ENCODE data around the gene NFE2L2. TPM values are rescaled to one million over a fixed set of nuclear protein-coding genes. Genes with fewer than 3 reads are reported as not detected.

Gene NFE2L2
- total RNA-seq, 6 experiments from 2014 or later: 59.0 to 76.5 (median 67.8) TPM

DNA sequence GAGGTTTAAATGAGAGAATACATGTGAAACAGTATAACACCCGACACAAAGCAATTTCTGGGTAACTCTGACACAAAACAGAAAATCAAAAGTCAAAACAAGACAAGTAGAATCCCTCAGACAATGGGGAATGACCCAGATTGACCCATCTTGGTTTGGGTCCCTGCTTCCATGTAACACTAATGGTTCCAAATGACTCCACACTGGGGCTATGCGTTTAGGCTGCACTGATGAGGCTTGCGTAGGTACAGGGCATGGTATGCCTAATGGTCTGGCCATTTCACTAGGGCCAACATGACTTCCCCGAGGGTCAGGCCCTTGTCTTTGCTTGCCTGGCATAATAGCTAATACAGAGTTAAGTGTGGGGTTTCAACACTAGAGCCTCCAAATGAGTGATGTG, 27.2 kb upstream of the NFE2L2 start:
- Mint-ChIP-seq H3K4me1 (ENCODE audit: low read depth) (peaks cover 17% of the 10 kb centered on the region), H3K36me3 (ENCODE audit: low read depth) (no peaks in the 10 kb centered on the region), H3K9me3 (no peaks in the 10 kb centered on the region), H3K4me3 (no peak overlapping the region), H3K27me3 (ENCODE audit: insufficient read depth) (no peaks in the 10 kb centered on the region), H3K27ac (no peak overlapping the region)
- TF ChIP-seq, protein P1, sequence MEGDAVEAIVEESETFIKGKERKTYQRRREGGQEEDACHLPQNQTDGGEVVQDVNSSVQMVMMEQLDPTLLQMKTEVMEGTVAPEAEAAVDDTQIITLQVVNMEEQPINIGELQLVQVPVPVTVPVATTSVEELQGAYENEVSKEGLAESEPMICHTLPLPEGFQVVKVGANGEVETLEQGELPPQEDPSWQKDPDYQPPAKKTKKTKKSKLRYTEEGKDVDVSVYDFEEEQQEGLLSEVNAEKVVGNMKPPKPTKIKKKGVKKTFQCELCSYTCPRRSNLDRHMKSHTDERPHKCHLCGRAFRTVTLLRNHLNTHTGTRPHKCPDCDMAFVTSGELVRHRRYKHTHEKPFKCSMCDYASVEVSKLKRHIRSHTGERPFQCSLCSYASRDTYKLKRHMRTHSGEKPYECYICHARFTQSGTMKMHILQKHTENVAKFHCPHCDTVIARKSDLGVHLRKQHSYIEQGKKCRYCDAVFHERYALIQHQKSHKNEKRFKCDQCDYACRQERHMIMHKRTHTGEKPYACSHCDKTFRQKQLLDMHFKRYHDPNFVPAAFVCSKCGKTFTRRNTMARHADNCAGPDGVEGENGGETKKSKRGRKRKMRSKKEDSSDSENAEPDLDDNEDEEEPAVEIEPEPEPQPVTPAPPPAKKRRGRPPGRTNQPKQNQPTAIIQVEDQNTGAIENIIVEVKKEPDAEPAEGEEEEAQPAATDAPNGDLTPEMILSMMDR (IDR thresholded peaks at IDR 0.05): no peak
- DNase-seq: no peak

DNA sequence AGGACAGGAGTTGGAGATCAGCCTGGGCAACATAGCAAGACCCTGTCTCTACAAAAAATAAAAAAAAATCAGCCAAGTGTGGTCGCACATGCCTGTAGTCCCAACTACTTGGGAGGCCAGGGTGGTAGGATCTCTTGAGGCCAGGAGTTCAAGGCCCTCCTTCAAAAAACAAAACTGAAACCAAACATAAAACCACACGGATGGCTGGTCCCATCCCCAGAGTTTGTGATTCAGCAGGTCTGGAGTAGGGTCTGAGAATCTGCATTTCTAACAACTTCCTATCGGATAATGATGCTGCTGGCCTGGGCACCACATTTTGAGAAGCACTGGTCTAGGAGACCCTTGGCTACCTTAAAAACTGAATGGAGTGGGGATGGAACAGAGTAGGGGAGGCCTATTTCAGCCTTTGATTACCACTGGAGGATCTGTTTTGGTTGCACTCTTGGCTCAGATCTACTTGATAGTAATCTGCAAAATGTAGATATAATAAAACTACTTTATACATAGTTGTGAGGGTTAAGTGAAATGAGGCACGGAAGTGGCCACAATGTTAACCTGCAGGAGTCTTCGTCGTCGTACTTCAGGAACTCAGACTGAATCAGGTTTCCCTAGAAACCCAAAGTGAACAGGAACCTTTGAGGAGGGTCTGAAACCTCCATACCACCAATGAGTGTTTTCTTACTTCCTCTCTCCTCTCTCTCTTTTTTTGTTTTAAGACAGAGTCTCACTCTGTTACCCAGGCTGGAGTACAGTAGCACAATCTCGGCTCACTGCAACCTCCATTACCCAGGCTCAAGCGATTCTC, 25.5 kb upstream of the NFE2L2 start:
- Mint-ChIP-seq H3K27me3 (ENCODE audit: insufficient read depth) (no peaks in the 10 kb centered on the region), H3K4me1 (ENCODE audit: low read depth) (peaks cover 5% of the 10 kb centered on the region), H3K4me3 (no peak overlapping the region), H3K9me3 (no peaks in the 10 kb centered on the region), H3K27ac (no peak overlapping the region), H3K36me3 (ENCODE audit: low read depth) (no peaks in the 10 kb centered on the region)
- TF ChIP-seq, protein P1 (IDR thresholded peaks at IDR 0.05): no peak
- DNase-seq: no peak

DNA sequence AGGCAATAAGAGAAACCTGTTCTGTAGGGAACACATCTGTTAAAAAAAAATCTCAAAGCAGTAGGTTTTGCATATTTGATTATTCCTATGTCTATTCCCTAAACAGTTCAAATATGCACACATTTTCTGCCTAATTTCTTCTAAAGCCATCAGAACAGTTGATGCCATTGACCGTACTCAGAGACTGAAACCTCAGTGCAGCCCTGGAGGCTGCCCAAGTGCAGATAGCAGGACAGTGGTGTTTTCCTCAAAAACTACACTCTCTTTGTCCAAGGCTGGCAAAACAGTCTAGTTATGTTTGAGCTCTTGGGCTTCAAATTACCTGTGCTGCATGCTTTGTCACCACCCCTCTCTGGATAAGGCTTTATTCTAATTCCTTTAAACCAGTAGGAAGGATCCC, 23.3 kb upstream of the NFE2L2 start:
- TF ChIP-seq, protein P1 (IDR thresholded peaks at IDR 0.05): no peak
- Mint-ChIP-seq H3K36me3 (ENCODE audit: low read depth) (no peaks in the 10 kb centered on the region), H3K4me3 (no peak overlapping the region), H3K27ac (no peak overlapping the region), H3K9me3 (no peaks in the 10 kb centered on the region), H3K27me3 (ENCODE audit: insufficient read depth) (no peaks in the 10 kb centered on the region), H3K4me1 (ENCODE audit: low read depth) (no peaks in the 10 kb centered on the region; the same call in none of the 2 replicates)
- DNase-seq: no peak

DNA sequence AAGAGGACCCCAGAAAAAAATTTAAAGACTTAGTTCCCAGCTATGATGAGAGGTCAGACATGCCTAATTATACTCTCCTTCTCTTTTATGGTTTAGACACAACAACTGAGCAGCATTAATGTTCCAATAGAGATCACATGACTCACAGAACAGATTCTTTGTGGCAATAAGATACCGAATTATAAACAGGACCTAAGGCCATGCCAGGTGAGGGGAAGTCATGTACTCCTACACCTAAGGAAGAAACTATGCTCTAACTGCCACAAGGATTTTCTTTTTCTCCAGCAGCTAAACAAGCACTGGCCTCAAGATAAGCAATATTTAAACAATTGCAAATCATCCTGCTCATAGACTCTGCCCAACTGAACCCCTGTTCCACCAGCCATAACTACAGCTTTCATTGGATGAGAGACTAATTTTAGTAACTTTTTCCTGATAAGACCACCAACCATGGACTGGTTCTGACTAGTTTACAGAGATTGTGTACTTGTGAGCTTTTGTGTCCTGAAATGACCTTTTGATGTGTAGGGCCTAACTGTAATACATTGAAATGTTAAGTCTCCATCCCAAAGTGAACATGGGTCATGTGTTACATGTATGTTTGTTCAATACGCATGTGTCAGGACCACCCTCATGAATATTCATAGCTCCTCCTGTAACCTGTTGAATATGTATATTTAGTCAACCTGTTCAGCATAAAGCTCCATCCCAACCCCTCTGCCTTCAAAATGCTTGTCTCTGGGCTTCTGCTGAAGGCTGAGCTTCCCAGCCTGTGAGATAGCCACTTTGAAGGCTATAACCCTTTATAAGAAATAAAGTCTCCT, 21.6 kb upstream of the NFE2L2 start:
- H3K9me3 Mint-ChIP-seq: no peaks in the 10 kb centered on the region
- no peak overlapping the region for H3K27ac Mint-ChIP-seq
- TF ChIP-seq, protein P1 (IDR thresholded peaks at IDR 0.05): no peak
- H3K4me3 Mint-ChIP-seq: no peak overlapping the region
- no peaks in the 10 kb centered on the region for H3K36me3 Mint-ChIP-seq (ENCODE audit: low read depth)
- no peaks in the 10 kb centered on the region for H3K27me3 Mint-ChIP-seq (ENCODE audit: insufficient read depth)
- DNase-seq: no peak
- H3K4me1 Mint-ChIP-seq (ENCODE audit: low read depth): peaks cover 10% of the 10 kb centered on the region

DNA sequence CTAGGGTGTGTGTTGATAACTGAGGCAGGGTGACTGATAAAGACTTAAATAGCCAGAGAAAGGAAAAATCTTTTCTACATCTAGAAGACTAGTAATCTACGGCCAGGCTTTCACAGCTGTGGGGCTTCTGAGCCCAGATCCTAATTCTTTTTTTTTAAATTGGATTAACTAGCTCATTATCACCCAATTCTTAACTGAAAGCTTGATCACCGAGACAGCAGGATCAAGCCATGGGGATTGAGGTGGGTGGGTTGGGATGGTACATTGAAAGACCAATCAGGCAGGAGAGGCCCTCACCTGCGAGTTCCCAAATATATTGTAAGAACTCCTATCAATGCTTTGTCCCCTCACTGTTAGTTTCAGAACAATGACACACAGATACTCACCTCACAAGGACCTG, 20.0 kb upstream of the NFE2L2 start:
- Mint-ChIP-seq H3K27me3 (ENCODE audit: insufficient read depth) (no peaks in the 10 kb centered on the region; the same call in 1 of the 2 replicates), H3K4me1 (ENCODE audit: low read depth) (peaks cover 10% of the 10 kb centered on the region), H3K9me3 (no peaks in the 10 kb centered on the region), H3K4me3 (no peak overlapping the region), H3K27ac (no peak overlapping the region), H3K36me3 (ENCODE audit: low read depth) (no peaks in the 10 kb centered on the region)
- TF ChIP-seq, protein P1 (IDR thresholded peaks at IDR 0.05): no peak
- no peak for DNase-seq

Measured in HFFc6 (cell line).